Stimulated activated naive CD8-positive, alpha-beta T cell treated with anti-CD3 and anti-CD28 coated beads, Interleukin-15, Interleukin-2, amounts not matched to agents 100 ng/mL and 50 ng/mL, for 24 hours (primary cell): ENCODE results near the gene ZNF423.
"Not testable (repeated sequence)": the region's sequence is repeated elsewhere in the genome, so short reads cannot be mapped to it uniquely, and the experiment has no call there.

ENCODE experiments used
- H3K27ac Mint-ChIP-seq: one replicate; pipeline ENCODE4 v1.8.0; 2021; ENCODE audit warnings: mild to moderate bottlenecking, mixed read lengths
- H3K27me3 Mint-ChIP-seq: one replicate; pipeline ENCODE4 v1.8.0; 2021; ENCODE audit warnings: mixed read lengths
- H3K36me3 Mint-ChIP-seq: one replicate; pipeline ENCODE4 v1.8.0; 2021; ENCODE audit warnings: low read depth, mixed read lengths
- H3K4me1 Mint-ChIP-seq: one replicate; pipeline ENCODE4 v1.8.0; 2021; ENCODE audit warnings: low read depth, mixed read lengths
- H3K4me3 Mint-ChIP-seq: one replicate; pipeline ENCODE4 v1.8.0; 2021; ENCODE audit warnings: mild to moderate bottlenecking, mixed read lengths
- H3K9me3 Mint-ChIP-seq: one replicate; pipeline ENCODE4 v1.8.0; 2021; ENCODE audit warnings: mixed read lengths

The ZNF423 gene

DNA sequence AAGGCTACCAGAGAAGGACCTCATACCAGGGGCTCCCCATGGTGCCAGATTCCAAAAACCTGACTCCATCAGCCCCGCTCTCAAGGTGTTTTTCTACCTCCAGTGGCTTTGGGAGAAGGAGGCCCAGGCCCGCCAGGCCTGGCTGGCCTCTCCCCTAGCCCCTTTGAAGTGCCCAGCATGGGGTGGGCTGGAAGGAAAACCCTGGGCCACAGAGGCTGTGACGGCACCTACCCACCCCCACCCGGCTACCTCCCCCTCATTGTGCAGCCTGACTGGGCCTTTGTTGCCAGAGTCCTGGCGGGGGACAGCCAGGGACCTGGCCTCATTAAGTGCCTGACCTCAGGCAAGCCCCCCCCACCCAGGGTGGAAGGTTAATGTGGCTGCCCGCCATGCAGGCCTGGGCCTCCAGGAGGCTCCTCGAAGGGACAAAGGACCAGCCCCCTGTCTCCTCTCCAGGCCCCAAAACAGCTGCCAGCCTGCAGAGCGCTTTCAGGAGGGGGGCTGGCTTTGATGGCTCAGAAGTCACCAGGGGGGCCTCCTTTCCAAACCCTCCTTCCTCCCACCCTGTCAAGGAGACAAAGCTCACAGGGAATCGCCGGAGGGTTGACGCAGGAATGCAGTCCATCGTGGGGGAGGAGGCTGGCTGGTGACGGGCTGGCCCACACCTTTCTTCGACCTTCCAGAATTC lies 159.4 kb downstream of the ZNF423 start:
- H3K4me1 Mint-ChIP-seq = no peaks in the 10 kb centered on the region
- H3K4me3 Mint-ChIP-seq = no peak overlapping the region
- peaks cover 19% of the 10 kb centered on the region for H3K27me3 Mint-ChIP-seq
- no peaks in the 10 kb centered on the region for H3K9me3 Mint-ChIP-seq
- no peaks in the 10 kb centered on the region for H3K36me3 Mint-ChIP-seq
- no peak overlapping the region for H3K27ac Mint-ChIP-seq

- Mint-ChIP-seq H3K4me1 (no peaks in the 10 kb centered on the region), H3K9me3 (no peaks in the 10 kb centered on the region)
Observed at GRCh38 chr16:49695782-49696413, 160.0 kb downstream of the ZNF423 start.

DNA sequence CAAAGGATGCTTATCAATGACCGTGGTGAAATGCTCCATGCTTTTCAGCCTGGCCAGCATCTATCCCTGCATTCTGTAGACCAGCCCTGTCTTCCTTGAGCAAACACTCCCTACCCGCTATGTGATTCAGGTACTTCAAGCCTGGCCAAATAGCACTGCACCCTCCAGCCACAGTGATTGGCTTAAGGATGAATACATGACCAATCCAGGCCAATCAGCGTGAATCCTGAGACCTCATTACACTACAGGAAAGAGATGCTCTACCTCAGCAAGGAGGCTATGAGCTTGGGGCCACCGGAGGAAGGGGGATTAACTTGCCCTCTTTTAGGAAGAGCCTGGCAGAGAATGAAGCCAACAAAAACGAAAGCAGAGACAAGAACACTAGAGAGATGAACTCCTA lies 162.5 kb downstream of the ZNF423 start:
- Mint-ChIP-seq H3K27me3 (peaks cover 9% of the 10 kb centered on the region), H3K4me1 (no peaks in the 10 kb centered on the region), H3K9me3 (no peaks in the 10 kb centered on the region), H3K36me3 (no peaks in the 10 kb centered on the region), H3K27ac (no peak overlapping the region), H3K4me3 (no peak overlapping the region)

More at GRCh38 chr16:49695782-49696413, 160.0 kb downstream of the ZNF423 start:
- no peak overlapping the region for H3K27ac Mint-ChIP-seq
- H3K27me3 Mint-ChIP-seq = peaks cover 19% of the 10 kb centered on the region
- no peak overlapping the region for H3K4me3 Mint-ChIP-seq
- no peaks in the 10 kb centered on the region for H3K36me3 Mint-ChIP-seq

DNA sequence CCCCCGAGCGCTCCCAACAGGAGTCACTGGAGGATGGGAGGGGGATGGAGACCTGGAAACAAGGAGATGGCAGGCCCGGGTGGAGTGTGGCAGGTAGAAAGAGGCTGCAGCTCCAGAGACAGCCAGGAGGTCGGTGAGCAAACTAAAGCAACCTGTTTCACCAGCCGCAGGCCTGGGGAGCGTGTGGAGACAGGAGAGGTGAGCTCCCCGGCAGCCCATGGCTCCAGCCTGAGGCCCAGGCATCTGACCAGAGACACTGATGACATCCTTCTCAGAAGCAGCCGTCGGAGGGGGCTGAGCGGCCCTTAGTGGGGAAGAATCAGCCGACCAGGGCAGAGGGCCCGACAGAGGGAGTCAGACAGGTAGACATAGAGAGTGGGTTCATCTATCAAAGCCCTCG lies 165.1 kb downstream of the ZNF423 start:
- Mint-ChIP-seq H3K4me1 (no peaks in the 10 kb centered on the region), H3K27ac (no peak overlapping the region), H3K27me3 (peaks cover 11% of the 10 kb centered on the region), H3K36me3 (no peaks in the 10 kb centered on the region), H3K4me3 (no peak overlapping the region), H3K9me3 (no peaks in the 10 kb centered on the region)

GRCh38 chr16:49688036-49688697 lies 167.7 kb downstream of the ZNF423 start:
- Mint-ChIP-seq H3K36me3 (no peaks in the 10 kb centered on the region), H3K9me3 (no peaks in the 10 kb centered on the region), H3K4me3 (no peak overlapping the region), H3K27me3 (peaks cover 11% of the 10 kb centered on the region), H3K27ac (no peak overlapping the region), H3K4me1 (no peaks in the 10 kb centered on the region)

DNA sequence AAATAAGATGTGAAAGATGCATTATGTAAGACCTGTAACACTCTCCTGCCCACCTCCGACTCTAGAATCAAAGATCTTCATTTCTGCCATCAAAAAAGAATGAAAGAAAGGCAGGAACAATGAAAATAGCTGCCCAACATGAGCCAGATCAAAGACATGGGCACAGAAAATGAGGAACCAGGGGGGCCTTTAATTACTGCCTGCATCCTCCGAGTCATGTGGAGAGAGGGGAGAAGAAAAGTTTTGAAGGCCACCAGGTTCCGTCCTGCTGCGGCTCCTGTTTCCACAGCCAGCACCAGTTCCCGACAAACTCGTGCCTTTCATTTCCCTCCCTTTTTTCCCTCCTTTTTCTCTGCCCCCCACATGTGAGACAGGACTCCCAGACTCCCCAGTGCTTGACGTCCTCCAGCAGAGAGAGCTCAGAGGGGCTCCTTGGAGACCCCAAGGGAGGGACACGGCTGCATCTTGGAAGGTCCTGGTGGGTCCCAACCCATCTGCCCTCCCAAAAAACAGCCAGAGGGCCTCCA lies 168.4 kb downstream of the ZNF423 start:
- H3K4me3 Mint-ChIP-seq = no peak overlapping the region
- H3K4me1 Mint-ChIP-seq = no peaks in the 10 kb centered on the region
- H3K9me3 Mint-ChIP-seq = no peaks in the 10 kb centered on the region
- peaks cover 11% of the 10 kb centered on the region for H3K27me3 Mint-ChIP-seq
- H3K36me3 Mint-ChIP-seq = no peaks in the 10 kb centered on the region
- no peak overlapping the region for H3K27ac Mint-ChIP-seq

DNA sequence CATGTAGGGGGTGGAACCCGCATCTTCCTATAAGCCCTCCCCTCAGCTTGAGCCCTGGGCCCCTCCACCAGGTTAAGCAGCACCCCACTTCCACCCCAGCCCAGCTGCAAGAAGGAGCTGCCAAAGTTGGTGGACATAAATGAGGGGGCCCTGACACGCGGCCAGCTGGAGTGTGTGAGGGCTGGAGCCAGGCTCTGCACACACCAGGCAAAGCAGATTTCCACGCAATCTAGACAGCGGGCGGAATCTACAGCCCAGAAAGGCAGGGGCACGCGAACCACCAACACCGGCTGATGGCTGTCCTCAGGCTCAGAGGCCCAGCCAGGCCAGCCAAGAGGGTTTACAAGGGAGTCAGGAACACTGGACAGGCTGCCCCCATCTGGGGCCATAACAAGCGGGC lies 171.2 kb downstream of the ZNF423 start:
- Mint-ChIP-seq H3K4me3 (no peak overlapping the region), H3K27me3 (peaks cover 11% of the 10 kb centered on the region), H3K27ac (no peak overlapping the region), H3K36me3 (no peaks in the 10 kb centered on the region), H3K9me3 (no peaks in the 10 kb centered on the region), H3K4me1 (no peaks in the 10 kb centered on the region)

GRCh38 chr16:49682577-49683165 lies 173.2 kb downstream of the ZNF423 start:
- Mint-ChIP-seq H3K9me3 (no peaks in the 10 kb centered on the region), H3K36me3 (no peaks in the 10 kb centered on the region), H3K4me1 (no peaks in the 10 kb centered on the region), H3K27me3 (peaks cover 5% of the 10 kb centered on the region), H3K4me3 (no peak overlapping the region), H3K27ac (no peak overlapping the region)

DNA sequence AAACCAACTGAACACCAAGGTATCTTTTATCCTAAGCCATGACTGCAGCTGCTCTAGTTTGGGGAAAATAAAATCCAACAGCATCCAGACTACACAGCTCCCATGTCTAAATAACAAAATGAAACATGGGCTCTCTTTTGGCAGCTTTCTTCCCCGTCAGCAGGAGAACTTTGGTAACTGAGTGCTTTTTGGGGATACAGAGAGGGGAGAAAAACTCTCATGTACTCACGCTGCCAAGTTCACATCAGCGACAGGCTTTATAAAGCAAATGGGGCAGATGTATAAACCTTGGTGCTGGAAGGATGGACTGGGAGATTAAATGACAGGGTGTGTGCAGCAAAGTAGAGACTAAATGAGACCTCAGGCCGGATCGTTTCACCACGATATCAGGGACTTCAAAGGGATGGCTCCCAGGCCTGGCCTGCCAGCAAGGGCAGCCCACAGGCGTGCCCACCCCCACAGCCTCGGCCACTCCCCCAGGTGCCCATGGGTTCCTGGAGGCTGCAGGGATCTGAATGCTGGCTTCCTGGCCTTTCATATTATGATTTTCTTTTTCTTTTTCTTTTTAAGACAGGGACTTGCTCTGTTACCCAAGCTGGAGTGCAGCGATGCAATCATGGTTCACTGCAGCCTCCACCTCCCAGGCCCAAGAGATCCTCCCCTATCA lies 174.6 kb downstream of the ZNF423 start:
- Mint-ChIP-seq H3K4me1 (no peaks in the 10 kb centered on the region), H3K27me3 (no peaks in the 10 kb centered on the region), H3K36me3 (no peaks in the 10 kb centered on the region), H3K27ac (no peak overlapping the region), H3K9me3 (no peaks in the 10 kb centered on the region), H3K4me3 (no peak overlapping the region)

- Mint-ChIP-seq H3K9me3 (no peaks in the 10 kb centered on the region), H3K4me1 (no peaks in the 10 kb centered on the region), H3K4me3 (no peak overlapping the region), H3K27ac (no peak overlapping the region), H3K36me3 (no peaks in the 10 kb centered on the region), H3K27me3 (no peaks in the 10 kb centered on the region)
Observed at GRCh38 chr16:49679095-49679494, 176.8 kb downstream of the ZNF423 start.

GRCh38 chr16:49677661-49678060 lies 178.3 kb downstream of the ZNF423 start:
- H3K4me1 Mint-ChIP-seq, H3K36me3 Mint-ChIP-seq, H3K27ac Mint-ChIP-seq, H3K9me3 Mint-ChIP-seq, H3K27me3 Mint-ChIP-seq, H3K4me3 Mint-ChIP-seq: not testable (repeated sequence)

DNA sequence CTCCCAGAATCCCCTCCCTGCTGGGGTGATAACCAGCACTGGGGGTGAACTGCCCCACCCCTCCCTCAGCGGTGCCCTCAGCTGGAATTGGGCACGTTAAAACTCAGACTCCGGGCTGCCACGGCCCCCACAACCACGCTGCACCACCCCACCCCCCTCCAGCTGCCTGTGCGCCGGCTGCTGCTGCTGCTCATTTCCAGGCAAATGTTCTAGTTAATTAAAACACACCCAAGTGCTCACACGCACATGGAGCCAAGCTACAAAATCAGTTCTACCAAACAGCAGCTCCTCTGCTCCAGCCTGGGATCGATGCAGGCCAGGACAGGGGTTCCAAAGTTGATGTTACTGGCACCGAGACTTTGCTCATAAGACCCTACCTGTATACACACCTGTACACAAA lies 180.5 kb downstream of the ZNF423 start:
- Mint-ChIP-seq H3K27ac (no peak overlapping the region), H3K4me3 (no peak overlapping the region)

GRCh38 chr16:49674990-49675389 lies 180.9 kb downstream of the ZNF423 start:
- no peaks in the 10 kb centered on the region for H3K9me3 Mint-ChIP-seq
- no peaks in the 10 kb centered on the region for H3K36me3 Mint-ChIP-seq
- H3K4me3 Mint-ChIP-seq = no peak overlapping the region
- no peaks in the 10 kb centered on the region for H3K27me3 Mint-ChIP-seq
- H3K27ac Mint-ChIP-seq = no peak overlapping the region
- H3K4me1 Mint-ChIP-seq = no peaks in the 10 kb centered on the region

More for the DNA sequence above, 180.5 kb downstream of the ZNF423 start:
- Mint-ChIP-seq H3K27me3 (no peaks in the 10 kb centered on the region), H3K9me3 (no peaks in the 10 kb centered on the region), H3K4me1 (no peaks in the 10 kb centered on the region), H3K36me3 (no peaks in the 10 kb centered on the region)

DNA sequence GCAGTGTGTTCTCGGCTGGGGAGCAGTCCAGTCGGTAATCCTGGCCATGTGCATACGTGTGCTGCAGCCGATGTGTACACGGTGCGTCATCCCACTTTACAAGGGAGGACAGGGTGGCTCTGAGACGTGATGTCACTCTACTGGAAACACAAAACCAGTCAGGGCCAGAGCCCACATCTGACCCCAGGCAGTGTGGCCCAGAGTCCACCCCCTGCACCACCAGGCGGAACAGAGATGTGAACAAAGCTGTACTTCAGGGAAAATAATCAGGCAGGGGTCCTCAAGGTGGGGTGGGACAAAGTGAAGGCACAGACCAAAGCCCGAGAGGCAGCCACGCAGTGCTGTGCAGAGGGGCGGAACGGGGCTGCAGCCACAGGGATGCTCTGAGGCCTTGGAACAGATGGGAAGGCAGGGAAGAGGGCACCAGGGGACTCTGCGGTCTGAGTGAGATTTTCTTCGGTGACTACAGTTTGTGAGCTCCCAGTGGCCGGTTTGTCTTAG lies 181.5 kb downstream of the ZNF423 start:
- Mint-ChIP-seq H3K4me1 (no peaks in the 10 kb centered on the region), H3K36me3 (no peaks in the 10 kb centered on the region), H3K9me3 (no peaks in the 10 kb centered on the region), H3K4me3 (no peak overlapping the region), H3K27ac (no peak overlapping the region), H3K27me3 (no peaks in the 10 kb centered on the region)
